Measurements from ENCODE around the gene IFFO2.

- no peak for TF ChIP-seq CTCF (IDR thresholded peaks at IDR 0.05)
- no peak for TF ChIP-seq POLR2A (IDR thresholded peaks at IDR 0.05)
Observed at GRCh38 chr1:18970358-18970757, 13.9 kb upstream of the IFFO2 start.

Measured in esophagus squamous epithelium (tissue), 4 donors.